GM18520 (cell line): ENCODE measurements around the gene GP5.

ENCODE experiments used
- ATAC-seq: cut with Tn5 transposase; IDR thresholded peaks from one replicate; pipeline ENCODE4 v1.9.1; 2021; ENCODE audit not compliant: unreplicated experiment

GP5 gene

DNA sequence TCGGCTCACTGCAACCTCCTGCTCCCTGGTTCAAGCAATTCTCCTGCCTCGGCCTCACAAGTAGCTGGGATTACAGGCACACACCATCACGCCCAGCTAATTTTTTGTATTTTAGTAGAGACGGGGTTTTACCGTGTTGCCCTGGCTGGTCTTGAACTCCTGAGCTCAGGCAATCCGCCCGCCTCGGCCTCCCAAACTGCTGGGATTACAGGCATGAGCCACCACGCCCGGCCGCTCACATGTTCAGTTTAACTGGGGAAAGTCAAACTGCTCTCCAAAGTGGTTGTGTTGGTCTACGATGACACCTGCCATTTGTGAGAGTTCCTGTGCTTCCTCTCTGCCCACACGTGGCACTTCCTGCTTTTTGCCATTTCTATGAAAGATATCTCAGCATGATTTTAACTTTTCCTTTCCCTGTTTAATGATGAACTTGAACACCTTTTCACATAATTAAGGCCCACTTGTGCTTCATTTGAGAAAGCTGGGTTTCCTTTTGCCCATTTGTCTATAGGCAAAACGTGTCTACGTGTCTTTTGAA lies 877 bp upstream of the GP5 start:
- no peak for ATAC-seq

DNA sequence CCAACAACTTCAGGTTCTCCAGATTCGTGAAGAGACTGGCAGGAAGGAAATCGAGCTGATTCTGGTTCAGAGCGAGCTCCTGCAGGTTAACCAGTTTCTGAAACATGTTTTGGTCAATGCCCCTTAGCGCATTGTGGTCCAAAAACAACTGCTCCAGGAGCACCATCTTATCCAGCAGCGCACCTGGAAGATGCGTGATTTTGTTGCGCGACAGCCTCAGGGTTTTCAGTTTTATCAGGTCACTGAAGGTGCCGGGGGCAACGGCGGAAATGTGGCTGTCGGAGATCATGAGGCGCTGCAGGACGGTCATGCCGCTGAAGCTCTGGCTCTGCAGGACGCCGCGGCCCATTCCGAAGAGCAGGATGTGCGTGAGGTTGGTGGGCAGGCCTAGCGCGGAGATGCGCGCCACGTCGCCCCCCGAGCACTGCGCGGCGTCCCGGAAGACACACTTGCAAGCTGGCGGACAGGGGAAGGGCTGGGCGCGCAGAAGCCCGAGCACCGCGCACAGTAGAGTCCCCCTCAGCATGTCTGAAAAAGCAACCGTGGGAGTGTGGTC lies 1.2 kb downstream of the GP5 start:
- no peak for ATAC-seq

DNA sequence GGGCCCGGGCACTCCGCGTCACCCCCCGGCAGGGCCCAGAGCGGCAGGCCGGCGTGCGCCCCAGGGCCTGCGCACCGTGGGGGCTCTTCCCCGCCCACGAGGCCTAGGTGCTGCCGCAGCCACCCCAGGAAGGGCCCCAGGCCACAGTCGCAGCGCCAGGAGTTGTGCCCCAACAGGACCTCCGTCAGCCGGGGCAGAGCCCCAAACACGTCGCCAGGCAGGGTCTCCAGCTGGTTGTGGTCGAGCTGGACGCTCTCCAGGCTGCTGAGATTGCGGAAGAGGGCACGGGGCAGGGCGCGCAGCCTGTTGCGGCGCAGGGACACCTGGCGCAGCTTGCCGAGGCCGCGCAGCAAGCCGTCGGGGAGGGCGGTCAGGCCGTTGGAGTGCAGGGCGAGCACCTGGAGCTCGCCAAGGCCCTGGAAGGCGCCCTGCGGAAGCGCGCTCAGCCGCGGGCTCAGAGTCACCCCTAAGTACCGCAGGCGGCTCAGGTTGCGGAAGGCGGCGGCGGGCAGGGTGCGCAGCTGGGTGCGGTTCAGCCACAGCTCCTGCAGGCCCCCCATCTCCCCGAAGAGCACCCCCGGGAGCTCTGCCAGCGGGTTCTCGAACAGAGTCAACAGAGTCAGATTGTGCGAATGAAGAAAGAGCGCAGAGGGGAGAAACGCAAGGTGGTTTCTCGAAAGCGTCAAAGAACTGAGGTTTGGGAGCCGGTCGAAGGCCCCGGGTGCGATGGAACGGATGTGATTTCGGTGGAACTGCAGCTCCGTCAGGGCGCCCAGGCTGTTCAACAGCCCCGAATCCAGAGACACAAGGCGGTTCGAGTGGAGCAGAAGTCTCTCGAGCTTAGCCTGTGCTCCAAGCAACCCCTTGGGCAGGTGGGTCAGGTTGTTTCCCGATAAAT lies 2.0 kb downstream of the GP5 start:
- no peak for ATAC-seq

DNA sequence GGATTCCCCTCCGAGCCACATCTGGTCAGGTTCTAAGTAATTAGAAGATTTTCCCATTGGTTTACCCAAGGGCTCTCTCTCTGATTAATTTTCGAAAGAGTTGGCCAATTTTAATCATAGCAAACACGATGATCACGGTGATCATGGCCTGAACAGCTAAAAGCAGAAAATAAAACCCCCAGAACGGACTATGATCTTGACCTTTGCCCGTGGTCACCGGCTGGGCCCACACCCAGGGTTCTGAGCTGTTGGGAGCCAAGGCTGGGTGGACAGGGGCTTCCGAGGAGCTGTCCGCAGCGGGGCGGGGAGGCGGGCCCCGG lies 2.6 kb downstream of the GP5 start:
- ATAC-seq = no peak

DNA sequence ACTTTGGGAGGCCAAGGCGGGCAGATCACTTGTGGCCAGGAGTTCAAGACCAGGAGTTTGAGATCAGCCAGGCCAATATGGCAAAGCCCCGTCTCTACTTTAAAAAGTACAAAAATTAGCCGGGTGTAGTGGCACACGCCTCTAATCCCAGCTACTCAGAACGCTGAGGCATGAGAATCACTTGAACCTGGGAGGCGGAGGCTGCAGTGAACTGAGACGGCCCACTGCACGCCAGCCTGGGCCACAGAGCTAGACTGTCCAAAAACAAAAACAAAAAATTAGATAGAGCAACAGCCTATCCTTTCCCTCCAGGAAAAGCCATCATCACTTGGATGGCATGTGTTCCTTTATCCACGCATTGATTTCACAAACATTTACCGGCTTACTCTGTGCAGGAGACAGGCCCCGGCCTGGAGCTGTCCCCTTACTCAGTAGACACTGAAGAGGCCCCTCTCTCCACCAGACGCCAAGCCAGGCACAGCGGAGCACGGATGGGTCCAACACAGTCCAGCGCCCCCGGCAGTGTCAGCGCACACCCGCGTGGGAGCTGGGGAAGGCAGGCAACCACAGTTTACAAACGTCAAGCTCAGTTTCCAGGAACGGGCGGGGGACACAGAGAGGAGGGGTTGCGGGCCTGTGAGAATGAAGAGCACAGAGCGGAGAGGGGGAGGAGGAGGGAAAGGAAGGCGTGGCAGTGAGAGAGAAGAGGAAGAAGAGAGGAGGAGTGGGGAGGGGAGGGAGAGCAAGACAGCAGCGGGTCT lies 3.1 kb downstream of the GP5 start:
- no peak for ATAC-seq

DNA sequence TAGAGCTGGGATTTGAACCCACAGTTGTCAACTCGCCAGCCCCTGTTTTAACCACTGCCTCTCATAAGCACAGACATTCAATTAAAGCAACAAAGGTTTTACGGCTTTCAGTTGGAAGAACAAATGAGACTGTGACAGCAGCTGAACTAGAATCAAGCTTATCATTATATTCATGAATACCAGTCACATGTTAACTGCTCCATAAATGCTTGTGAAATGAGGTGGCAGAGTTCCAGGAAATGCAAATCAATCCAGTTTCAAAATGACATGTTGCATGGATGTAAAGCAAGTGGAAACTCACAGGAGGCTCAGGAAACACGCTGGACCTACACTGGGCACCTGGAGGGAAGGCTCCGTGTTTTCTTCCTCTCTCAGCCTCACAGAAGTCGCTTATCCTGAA lies 3.9 kb downstream of the GP5 start:
- ATAC-seq = no peak

DNA sequence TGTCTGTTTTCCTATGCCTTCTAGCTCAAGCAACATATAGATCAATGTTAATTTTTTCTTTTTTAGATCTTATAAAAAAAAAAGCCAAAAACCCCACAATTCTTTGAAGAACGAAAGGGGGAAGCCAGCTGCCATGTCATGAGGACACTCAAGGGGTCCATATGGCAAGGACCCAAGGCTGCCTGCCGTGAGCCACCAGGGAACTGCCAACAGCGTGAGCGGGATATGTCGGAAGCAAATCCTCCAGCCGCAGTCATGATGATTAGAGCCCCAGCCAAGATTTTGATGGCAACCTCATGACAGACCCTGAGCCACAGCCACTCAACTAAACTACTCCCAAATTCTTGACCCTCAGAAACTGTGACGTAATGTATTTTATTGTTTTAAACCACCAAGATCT lies 6.5 kb downstream of the GP5 start:
- no peak for ATAC-seq

- no peak for ATAC-seq
Observed at GRCh38 chr3:194390835-194391234, 8.2 kb downstream of the GP5 start.

- ATAC-seq = no peak
Observed at GRCh38 chr3:194389269-194389668, 9.8 kb downstream of the GP5 start.

DNA sequence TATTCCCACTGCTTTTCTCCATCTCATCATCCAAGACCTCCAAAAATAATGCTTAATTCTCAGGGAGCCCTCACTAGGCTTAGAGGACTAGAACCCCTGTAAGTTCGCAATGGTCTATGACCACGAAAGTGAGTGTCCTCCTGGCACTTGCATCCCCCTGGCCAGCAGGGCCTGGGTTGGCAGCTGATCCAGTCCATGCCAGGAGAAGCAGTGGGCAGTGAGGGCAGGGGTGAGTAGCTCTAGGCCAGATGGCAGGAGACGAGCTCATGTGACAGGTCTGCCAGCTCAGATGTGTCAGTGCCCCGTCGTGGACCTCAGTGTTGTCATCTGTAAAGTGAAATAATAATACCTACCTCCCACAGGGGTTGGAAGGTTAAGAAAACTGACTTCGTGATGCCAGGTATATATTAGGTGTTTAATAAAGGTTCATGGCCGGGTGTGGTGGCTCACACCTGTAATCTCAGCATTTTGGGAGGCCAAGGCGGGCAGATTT lies 11.1 kb downstream of the GP5 start:
- ATAC-seq = no peak

DNA sequence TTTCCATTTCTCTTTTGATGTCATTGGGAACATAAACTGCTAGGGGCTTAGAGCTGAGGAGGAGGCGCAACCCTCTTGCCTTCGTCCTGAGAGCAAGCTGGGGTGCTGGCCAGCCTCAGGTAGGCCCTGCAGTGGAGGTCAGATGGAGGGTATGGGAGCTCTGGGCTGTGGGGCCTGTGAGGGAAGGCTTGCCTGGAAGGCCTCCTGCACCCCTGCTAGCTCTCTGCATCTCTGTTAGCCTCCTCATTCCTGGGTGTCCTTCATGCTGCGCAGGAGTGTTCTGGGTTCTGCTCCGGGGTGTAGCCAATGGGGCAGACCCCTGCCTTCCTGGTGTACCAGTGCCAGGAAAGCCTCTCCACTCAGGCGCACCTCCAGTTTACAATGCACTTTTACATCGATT lies 11.8 kb downstream of the GP5 start:
- ATAC-seq = no peak

GRCh38 chr3:194386648-194387047 lies 12.4 kb downstream of the GP5 start:
- no peak for ATAC-seq

DNA sequence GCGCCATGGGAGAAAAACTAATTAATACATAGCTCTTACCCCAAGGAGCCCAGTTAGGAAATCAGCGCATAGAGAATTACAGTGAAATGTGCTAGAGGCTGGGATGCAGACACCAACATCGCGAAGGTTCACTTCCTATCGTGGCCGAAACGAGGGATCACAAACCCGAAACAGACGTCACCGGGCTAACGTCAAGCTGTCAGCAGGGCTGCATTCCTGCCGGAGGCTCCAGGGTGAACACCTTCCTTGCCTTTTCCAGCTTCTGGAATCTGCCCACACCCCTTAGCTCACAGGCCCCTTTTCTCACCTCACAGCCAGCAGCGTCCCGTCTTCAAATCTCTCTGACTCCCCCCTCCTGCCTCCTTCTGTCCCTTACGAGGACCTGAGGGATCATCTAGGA lies 13.0 kb downstream of the GP5 start:
- ATAC-seq = no peak

GRCh38 chr3:194384569-194385001 lies 14.5 kb downstream of the GP5 start:
- no peak for ATAC-seq

GRCh38 chr3:194384156-194384555 lies 14.9 kb downstream of the GP5 start:
- ATAC-seq = no peak

- ATAC-seq = no peak
Observed at GRCh38 chr3:194383276-194383940, 15.7 kb downstream of the GP5 start.

GRCh38 chr3:194382892-194383223 lies 16.2 kb downstream of the GP5 start:
- ATAC-seq = no peak

DNA sequence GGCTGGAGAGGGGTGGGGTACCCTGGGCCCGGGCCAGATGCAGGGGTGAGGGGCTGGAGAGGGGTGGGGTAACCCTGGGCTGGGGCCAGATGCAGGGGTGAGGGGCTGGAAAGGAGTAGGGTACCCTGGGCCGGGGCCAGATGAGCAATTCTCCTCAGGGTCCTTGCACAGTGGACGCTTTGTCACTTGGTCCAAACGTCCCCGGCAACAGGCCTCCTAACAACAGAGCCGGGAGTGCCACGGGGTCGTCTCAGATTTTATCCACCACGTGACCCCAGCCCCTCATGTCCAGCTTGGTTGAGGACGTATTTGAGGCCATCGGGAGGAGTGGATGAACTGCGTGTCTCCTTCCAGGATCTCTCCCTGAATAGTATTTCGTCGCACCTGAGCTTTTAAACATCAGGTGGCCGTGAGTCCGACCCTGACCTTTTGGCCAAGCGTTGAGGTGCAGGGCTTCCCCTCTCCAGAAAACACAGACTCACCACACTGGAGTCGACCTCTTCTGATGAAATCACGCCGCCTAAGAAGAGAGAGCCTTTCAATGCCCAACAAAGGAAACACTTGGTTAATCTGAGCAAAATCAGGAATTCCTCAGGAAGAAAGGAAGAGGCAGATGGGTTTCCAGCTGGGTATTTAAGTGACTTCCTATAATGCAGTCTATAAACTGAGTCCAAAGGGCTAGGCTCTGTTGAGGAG lies 16.7 kb downstream of the GP5 start:
- ATAC-seq = no peak

DNA sequence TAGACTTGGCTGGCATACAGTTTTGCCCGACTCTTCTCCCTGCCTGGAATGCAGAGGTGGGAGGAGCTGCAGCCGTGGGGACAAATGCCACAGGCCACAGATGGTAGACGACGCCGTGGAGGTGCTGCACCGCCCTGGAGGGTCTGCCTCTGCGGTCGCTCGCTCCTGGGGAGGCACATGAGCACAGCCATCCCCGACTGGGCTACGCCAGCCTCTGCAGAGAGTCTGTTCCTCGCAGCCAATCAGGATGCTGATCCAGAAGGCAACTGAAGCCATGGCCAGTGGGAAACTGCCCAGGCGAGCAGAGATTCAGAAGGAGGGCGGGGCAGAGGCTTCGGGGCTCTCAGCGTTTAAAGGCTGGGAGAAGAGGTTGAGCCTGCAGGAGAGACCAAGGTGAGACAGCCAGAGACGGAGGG lies 17.6 kb downstream of the GP5 start:
- ATAC-seq = no peak

DNA sequence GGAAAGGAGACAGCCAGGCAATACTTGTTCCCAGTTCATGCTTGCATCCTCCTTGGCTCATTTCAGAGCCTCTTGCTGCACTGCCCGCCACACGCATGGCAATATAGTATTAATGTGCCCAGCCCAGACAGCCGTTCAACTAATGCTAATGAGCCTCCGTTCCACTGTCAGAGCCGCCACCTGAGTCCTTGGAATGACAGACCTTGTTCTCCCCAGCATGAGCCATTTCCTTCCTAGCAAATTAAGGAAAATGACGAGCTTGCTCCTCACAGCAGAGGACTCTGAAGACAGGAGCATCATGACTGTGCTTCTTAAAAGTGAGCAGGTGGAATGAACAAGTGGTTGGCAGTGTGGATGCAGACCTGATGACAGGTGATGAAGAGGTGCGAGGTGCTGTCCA lies 18.7 kb downstream of the GP5 start:
- no peak for ATAC-seq

DNA sequence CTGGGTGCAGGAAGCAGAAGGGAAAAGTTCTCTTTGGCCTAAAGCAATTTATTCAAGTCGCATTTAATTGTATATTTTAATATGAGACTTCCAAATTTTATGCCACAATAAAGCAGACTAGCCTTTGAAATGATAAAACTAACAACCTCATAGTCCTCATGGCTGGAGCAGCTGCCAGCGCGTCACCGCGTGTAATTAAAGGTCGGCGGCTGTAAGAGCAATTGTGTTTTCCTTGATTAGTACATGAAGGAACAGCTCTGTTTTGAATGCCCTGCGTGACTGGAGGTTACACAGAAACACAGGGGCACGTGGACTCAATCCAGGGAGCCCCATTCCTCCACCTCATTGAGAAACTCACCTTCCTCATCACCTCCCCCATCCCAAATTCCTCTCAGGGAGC lies 19.4 kb downstream of the GP5 start:
- no peak for ATAC-seq
